Epithelial cell of esophagus (primary cell): Measurements from ENCODE around the gene PTPN20.

Experiments used
- DNase-seq: peaks from one replicate; pipeline ENCODE4 v3.0.0; 2010; ENCODE audit warnings: low read depth
- H3K4me3 ChIP-seq: 2 replicates; pipeline ENCODE4 v1.5.1; 2011; ENCODE audit warnings: mild to moderate bottlenecking, low read length, control low read depth
- TF ChIP-seq, protein P1 (sequence below): IDR thresholded peaks from 2 replicates; pipeline ENCODE4 v1.5.1; 2011; ENCODE audit warnings: low read depth, mild to moderate bottlenecking, low read length, control low read depth, inconsistent platforms; ENCODE audit not compliant: insufficient read depth; ENCODE audit errors: missing control alignments

The PTPN20 gene

GRCh38 chr10:47043928-47044538 lies 132.8 kb downstream of the PTPN20 start:
- no peak for DNase-seq
- TF ChIP-seq, protein P1, sequence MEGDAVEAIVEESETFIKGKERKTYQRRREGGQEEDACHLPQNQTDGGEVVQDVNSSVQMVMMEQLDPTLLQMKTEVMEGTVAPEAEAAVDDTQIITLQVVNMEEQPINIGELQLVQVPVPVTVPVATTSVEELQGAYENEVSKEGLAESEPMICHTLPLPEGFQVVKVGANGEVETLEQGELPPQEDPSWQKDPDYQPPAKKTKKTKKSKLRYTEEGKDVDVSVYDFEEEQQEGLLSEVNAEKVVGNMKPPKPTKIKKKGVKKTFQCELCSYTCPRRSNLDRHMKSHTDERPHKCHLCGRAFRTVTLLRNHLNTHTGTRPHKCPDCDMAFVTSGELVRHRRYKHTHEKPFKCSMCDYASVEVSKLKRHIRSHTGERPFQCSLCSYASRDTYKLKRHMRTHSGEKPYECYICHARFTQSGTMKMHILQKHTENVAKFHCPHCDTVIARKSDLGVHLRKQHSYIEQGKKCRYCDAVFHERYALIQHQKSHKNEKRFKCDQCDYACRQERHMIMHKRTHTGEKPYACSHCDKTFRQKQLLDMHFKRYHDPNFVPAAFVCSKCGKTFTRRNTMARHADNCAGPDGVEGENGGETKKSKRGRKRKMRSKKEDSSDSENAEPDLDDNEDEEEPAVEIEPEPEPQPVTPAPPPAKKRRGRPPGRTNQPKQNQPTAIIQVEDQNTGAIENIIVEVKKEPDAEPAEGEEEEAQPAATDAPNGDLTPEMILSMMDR, result no peak
- H3K4me3 ChIP-seq, result no peak overlapping the region

DNA sequence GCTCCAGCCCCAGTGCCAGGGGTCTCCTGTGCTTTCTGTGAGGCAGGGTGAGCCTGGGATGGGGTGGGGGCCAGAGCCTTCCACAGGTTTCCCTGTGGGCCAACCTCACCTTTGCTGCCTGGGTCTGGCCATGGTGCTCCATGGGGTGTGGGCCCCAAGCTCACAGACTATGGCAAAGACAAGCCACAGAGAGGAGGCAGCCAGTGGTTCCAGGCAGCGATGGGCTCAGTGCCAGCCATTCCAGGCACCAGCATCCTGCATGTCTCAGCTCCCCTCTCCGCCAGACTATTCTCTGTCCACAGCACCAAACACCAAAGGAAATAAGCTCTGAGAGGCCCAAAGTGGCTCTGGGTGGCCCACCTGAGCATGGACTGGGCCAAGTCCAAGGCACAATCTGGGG lies 133.5 kb downstream of the PTPN20 start:
- no peak for DNase-seq
- H3K4me3 ChIP-seq, result no peak overlapping the region
- TF ChIP-seq, protein P1, result no peak

- no peak for DNase-seq
- H3K4me3 ChIP-seq, result no peak overlapping the region
- TF ChIP-seq, protein P1, result no peak
These were observed 134.2 kb downstream of the PTPN20 start for GRCh38 chr10:47045331-47045861.

GRCh38 chr10:47046321-47047126 lies 135.3 kb downstream of the PTPN20 start:
- no peak for DNase-seq
- H3K4me3 ChIP-seq, result no peak overlapping the region
- TF ChIP-seq, protein P1, result no peak

GRCh38 chr10:47047127-47047504 lies 135.9 kb downstream of the PTPN20 start:
- TF ChIP-seq, protein P1, result no peak
- DNase-seq, result no peak
- H3K4me3 ChIP-seq, result no peak overlapping the region

- no peak overlapping the region for H3K4me3 ChIP-seq
- TF ChIP-seq, protein P1, result peak; percentile 86
- peak; percentile 78 for DNase-seq
These were observed 136.6 kb downstream of the PTPN20 start for GRCh38 chr10:47047577-47048525.
